Tibial nerve (tissue), 4 donors: Measurements from ENCODE around the gene NKIRAS1. TPM values are rescaled to one million over a fixed set of nuclear protein-coding genes. Genes with fewer than 3 reads are reported as not detected.
A peak's percentile ranks its signal among the peaks of the same experiment; 100 is the strongest.

ENCODE experiments used
- DNase-seq, 2 donors: peaks; one replicate each; pipeline ENCODE4 v3.0.0-alpha.2; 2019; ENCODE audit warnings: low spot score in 2 of 2
- H3K27ac ChIP-seq, 4 donors: fragments of 200-600 bp; sonication (generic) in 3 of 4; one replicate each; pipeline ENCODE4 v1.5.1; 2017 to 2019; ENCODE audit warnings: mild to moderate bottlenecking in 1 of 4
- H3K27me3 ChIP-seq, 2 donors: fragments of 200-600 bp; sonication (generic) in 1 of 2; one replicate each; pipeline versions ENCODE4 v1.5.1 to v1.6.0; 2017 to 2019
- H3K36me3 ChIP-seq, 3 donors: fragments of 200-600 bp; sonication (generic); one replicate each; pipeline ENCODE4 v1.5.1; 2018 to 2019
- H3K4me1 ChIP-seq, 4 donors: fragments of 200-600 bp; sonication (generic) in 3 of 4; one replicate each; pipeline ENCODE4 v1.5.1; 2017 to 2019
- H3K4me3 ChIP-seq, 4 donors: fragments of 200-600 bp; sonication (generic) in 3 of 4; one replicate each; pipeline ENCODE4 v1.5.1; 2017 to 2019; ENCODE audit warnings: mild to moderate bottlenecking in 1 of 4, moderate library complexity in 1 of 4
- H3K9me3 ChIP-seq, 4 donors: fragments of 200-600 bp; sonication (generic) in 3 of 4; one replicate each; pipeline ENCODE4 v1.5.1; 2017 to 2019
- CTCF ChIP-seq, 5 experiments: fragments of 200-600 bp in 3 of 5; fragments of 450-650 bp in 2 of 5; sonication (generic) in 3 of 5; IDR thresholded peaks; one replicate each; pipeline ENCODE4 v1.5.1; 2016 to 2019; ENCODE audit warnings: antibody characterized with exemption in 5 of 5, mild to moderate bottlenecking in 3 of 5, moderate library complexity in 2 of 5
- EP300 ChIP-seq, 2 donors: sonication (generic); formaldehyde crosslinking; IDR thresholded peaks; one replicate each; pipeline ENCODE4 v1.6.1; 2017; ENCODE audit warnings: antibody characterized with exemption in 2 of 2, mild to moderate bottlenecking in 1 of 2
- POLR2A ChIP-seq, 2 donors: fragments of 450-650 bp; IDR thresholded peaks; one replicate each; pipeline ENCODE4 v1.6.1; 2017; ENCODE audit warnings: antibody characterized with exemption in 2 of 2, mild to moderate bottlenecking in 2 of 2, moderate library complexity in 2 of 2
- whole genome bisulfite sequencing, 2 donors: methylation state at CpG; one replicate each; pipeline ENCODE4 v1.1.5; 2018; 5-methylcytosine and 5-hydroxymethylcytosine counted together
- total RNA-seq, 4 donors: library from RNA; depleted of rRNA; stranded (reverse); fragments of >200 nt; gene quantifications; one replicate each; pipeline ENCODE4 v1.1.0, GENCODE V29; 2016

NKIRAS1 gene
- total RNA-seq, 4 donors from 2014 or later: 6.6 to 14.9 (median 9.3) TPM

- 0 to 1% methylated on average over 26 to 27 of the region's 87 CpGs for WGBS, 2 donors
- H3K4me1 ChIP-seq: peaks cover 0 to 57% (median 26%) of the 10 kb centered on the region in 4 donors
- no peaks in the 10 kb centered on the region for H3K36me3 ChIP-seq
- peak; percentile 94 to 97 for DNase-seq
- peak overlapping the region; percentile 94 to 99 (median 97) for H3K27ac ChIP-seq
- peak overlapping the region; percentile 61 to 94 (median 78) for H3K4me3 ChIP-seq
- no peaks in the 10 kb centered on the region for H3K9me3 ChIP-seq
- H3K27me3 ChIP-seq: no peaks in the 10 kb centered on the region
- peak; percentile 39 to 75 for TF ChIP-seq POLR2A (IDR thresholded peaks at IDR 0.05)
- peak in 1 of 5 experiments; percentile 58 for TF ChIP-seq CTCF (IDR thresholded peaks at IDR 0.05)
- TF ChIP-seq EP300 (IDR thresholded peaks at IDR 0.05): peak in 1 of 2 donors; percentile 84
Measured at GRCh38 chr3:23945913-23946687, 29.3 kb upstream of the NKIRAS1 start.

GRCh38 chr3:23945663-23945912, 28.8 kb upstream of the NKIRAS1 start:
- no peak for TF ChIP-seq POLR2A (IDR thresholded peaks at IDR 0.05)
- TF ChIP-seq CTCF (IDR thresholded peaks at IDR 0.05): no peak
- no peak for TF ChIP-seq EP300 (IDR thresholded peaks at IDR 0.05)
- no CpG with 5 or more reads among the region's 39 CpGs for WGBS, 2 donors
- peaks cover 0 to 52% (median 24%) of the 10 kb centered on the region in 4 donors for H3K4me1 ChIP-seq

GRCh38 chr3:23944861-23945662, 28.3 kb upstream of the NKIRAS1 start, which contains the start of gene NR1D2:
Gene NR1D2, plus strand, starts transcription at chr3:23945286. Its CDS starts 293 bp downstream, at chr3:23945579.
- 0 to 1% methylated on average over 38 to 46 of the region's 88 CpGs for WGBS, 2 donors
- H3K36me3 ChIP-seq: no peaks in the 10 kb centered on the region
- TF ChIP-seq EP300 (IDR thresholded peaks at IDR 0.05) (peak in 1 of 2 donors; percentile 82), CTCF (IDR thresholded peaks at IDR 0.05) (peak in 2 of 5 experiments; percentile 9 to 40), POLR2A (IDR thresholded peaks at IDR 0.05) (peak; percentile 79 to 87)

More at GRCh38 chr3:23945663-23945912, 28.8 kb upstream of the NKIRAS1 start:
- H3K27me3 ChIP-seq: no peaks in the 10 kb centered on the region
- H3K27ac ChIP-seq: peak overlapping the region; percentile 96 to 99 (median 97)
- no peaks in the 10 kb centered on the region for H3K9me3 ChIP-seq
- DNase-seq: no peak
- peak overlapping the region; percentile 34 to 94 (median 78) for H3K4me3 ChIP-seq
- H3K36me3 ChIP-seq: no peaks in the 10 kb centered on the region

GRCh38 chr3:23944007-23944783, 27.4 kb upstream of the NKIRAS1 start:
- WGBS, 2 donors: 12% methylated on average over 13 of the region's 13 CpGs
- TF ChIP-seq EP300 (IDR thresholded peaks at IDR 0.05) (no peak), POLR2A (IDR thresholded peaks at IDR 0.05) (no peak), CTCF (IDR thresholded peaks at IDR 0.05) (no peak)
- peak overlapping the region; percentile 96 to 99 (median 97) for H3K27ac ChIP-seq

More at GRCh38 chr3:23944861-23945662, 28.3 kb upstream of the NKIRAS1 start, which contains the start of gene NR1D2:
- H3K4me3 ChIP-seq: peak within 1 kb of the TSS; percentile 74 to 94 (median 82)
- H3K9me3 ChIP-seq: no peaks in the 10 kb centered on the region
- H3K27ac ChIP-seq: peak within 1 kb of the TSS; percentile 96 to 99 (median 97)
- peaks cover 0 to 46% (median 21%) of the 10 kb centered on the region in 4 donors for H3K4me1 ChIP-seq
- H3K27me3 ChIP-seq: no peaks in the 10 kb centered on the region
- DNase-seq: peak; percentile 64 to 73

More at GRCh38 chr3:23944007-23944783, 27.4 kb upstream of the NKIRAS1 start:
- DNase-seq: no peak
- peak overlapping the region; percentile 74 to 94 (median 82) for H3K4me3 ChIP-seq
- no peaks in the 10 kb centered on the region for H3K36me3 ChIP-seq
- no peaks in the 10 kb centered on the region for H3K9me3 ChIP-seq
- no peaks in the 10 kb centered on the region for H3K27me3 ChIP-seq
- H3K4me1 ChIP-seq: peaks cover 0 to 38% (median 17%) of the 10 kb centered on the region in 4 donors
